ENCODE measurements around the gene RAB32.
A peak's percentile ranks its signal among the peaks of the same experiment; 100 is the strongest.

Gene RAB32

GRCh38 chr6:146543211-146543939 is at the start of gene RAB32:
RAB32 (plus strand) TSS chr6:146543833; CDS start chr6:146543872, 39 bp downstream.
- Histone ChIP-seq H3K4me1 (ENCODE audit: control insufficient read depth, insufficient read depth, low read length) (peaks cover 13% of the 10 kb centered on the region), H3K27ac (ENCODE audit: low read depth, low read length) (peak within 1 kb of the TSS; percentile 93), H3K9ac (ENCODE audit: low read length) (peak within 1 kb of the TSS; percentile 89), H3K36me3 (ENCODE audit: control insufficient read depth, insufficient read depth, low read length) (no peaks in the 10 kb centered on the region), H3K4me3 (ENCODE audit: low read length) (peak within 1 kb of the TSS; percentile 90), H3K27me3 (ENCODE audit: control insufficient read depth, insufficient read depth, low read length) (no peaks in the 10 kb centered on the region)

GRCh38 chr6:146498309-146498708 is 45.3 kb upstream of the RAB32 start:
- no peak overlapping the region for H3K27ac ChIP-seq (ENCODE audit: low read depth, low read length)
- H3K4me1 ChIP-seq (ENCODE audit: control insufficient read depth, insufficient read depth, low read length) = no peaks in the 10 kb centered on the region
- no peaks in the 10 kb centered on the region for H3K36me3 ChIP-seq (ENCODE audit: control insufficient read depth, insufficient read depth, low read length)
- H3K4me3 ChIP-seq (ENCODE audit: low read length) = no peak overlapping the region
- no peaks in the 10 kb centered on the region for H3K27me3 ChIP-seq (ENCODE audit: control insufficient read depth, insufficient read depth, low read length)
- no peak overlapping the region for H3K9ac ChIP-seq (ENCODE audit: low read length)

GRCh38 chr6:146503096-146503495 is 40.5 kb upstream of the RAB32 start:
- H3K4me1 ChIP-seq (ENCODE audit: control insufficient read depth, insufficient read depth, low read length) = no peaks in the 10 kb centered on the region

GRCh38 chr6:146515212-146515611 is 28.4 kb upstream of the RAB32 start:
- Histone ChIP-seq H3K4me3 (ENCODE audit: low read length) (no peak overlapping the region), H3K9ac (ENCODE audit: low read length) (no peak overlapping the region)

More at GRCh38 chr6:146503096-146503495, 40.5 kb upstream of the RAB32 start:
- Histone ChIP-seq H3K9ac (ENCODE audit: low read length) (no peak overlapping the region), H3K4me3 (ENCODE audit: low read length) (no peak overlapping the region), H3K36me3 (ENCODE audit: control insufficient read depth, insufficient read depth, low read length) (no peaks in the 10 kb centered on the region), H3K27ac (ENCODE audit: low read depth, low read length) (no peak overlapping the region), H3K27me3 (ENCODE audit: control insufficient read depth, insufficient read depth, low read length) (no peaks in the 10 kb centered on the region)

GRCh38 chr6:146526192-146526591 is 17.4 kb upstream of the RAB32 start:
- H3K36me3 ChIP-seq (ENCODE audit: control insufficient read depth, insufficient read depth, low read length) = no peaks in the 10 kb centered on the region
- H3K9ac ChIP-seq (ENCODE audit: low read length) = no peak overlapping the region
- H3K27ac ChIP-seq (ENCODE audit: low read depth, low read length) = no peak overlapping the region
- no peaks in the 10 kb centered on the region for H3K4me1 ChIP-seq (ENCODE audit: control insufficient read depth, insufficient read depth, low read length)
- H3K4me3 ChIP-seq (ENCODE audit: low read length) = no peak overlapping the region
- no peaks in the 10 kb centered on the region for H3K27me3 ChIP-seq (ENCODE audit: control insufficient read depth, insufficient read depth, low read length)

More at GRCh38 chr6:146515212-146515611, 28.4 kb upstream of the RAB32 start:
- H3K27ac ChIP-seq (ENCODE audit: low read depth, low read length) = no peak overlapping the region
- H3K4me1 ChIP-seq (ENCODE audit: control insufficient read depth, insufficient read depth, low read length) = no peaks in the 10 kb centered on the region
- H3K27me3 ChIP-seq (ENCODE audit: control insufficient read depth, insufficient read depth, low read length) = no peaks in the 10 kb centered on the region
- no peaks in the 10 kb centered on the region for H3K36me3 ChIP-seq (ENCODE audit: control insufficient read depth, insufficient read depth, low read length)

GRCh38 chr6:146532702-146533101 is 10.9 kb upstream of the RAB32 start:
- no peak overlapping the region for H3K27ac ChIP-seq (ENCODE audit: low read depth, low read length)
- no peak overlapping the region for H3K4me3 ChIP-seq (ENCODE audit: low read length)
- H3K9ac ChIP-seq (ENCODE audit: low read length) = no peak overlapping the region
- H3K36me3 ChIP-seq (ENCODE audit: control insufficient read depth, insufficient read depth, low read length) = no peaks in the 10 kb centered on the region
- H3K27me3 ChIP-seq (ENCODE audit: control insufficient read depth, insufficient read depth, low read length) = no peaks in the 10 kb centered on the region
- H3K4me1 ChIP-seq (ENCODE audit: control insufficient read depth, insufficient read depth, low read length) = no peaks in the 10 kb centered on the region

GRCh38 chr6:146542881-146543210 is 787 bp upstream of the RAB32 start:
- no peaks in the 10 kb centered on the region for H3K27me3 ChIP-seq (ENCODE audit: control insufficient read depth, insufficient read depth, low read length)
- peak overlapping the region; percentile 71 for H3K4me3 ChIP-seq (ENCODE audit: low read length)
- peaks cover 13% of the 10 kb centered on the region for H3K4me1 ChIP-seq (ENCODE audit: control insufficient read depth, insufficient read depth, low read length)
- H3K36me3 ChIP-seq (ENCODE audit: control insufficient read depth, insufficient read depth, low read length) = no peaks in the 10 kb centered on the region
- peak overlapping the region; percentile 51 for H3K9ac ChIP-seq (ENCODE audit: low read length)
- peak overlapping the region; percentile 93 for H3K27ac ChIP-seq (ENCODE audit: low read depth, low read length)

GRCh38 chr6:146543940-146544615 is 445 bp downstream of the RAB32 start:
- peaks cover 13% of the 10 kb centered on the region for H3K4me1 ChIP-seq (ENCODE audit: control insufficient read depth, insufficient read depth, low read length)
- H3K9ac ChIP-seq (ENCODE audit: low read length) = peak overlapping the region; percentile 89
- H3K36me3 ChIP-seq (ENCODE audit: control insufficient read depth, insufficient read depth, low read length) = no peaks in the 10 kb centered on the region
- H3K4me3 ChIP-seq (ENCODE audit: low read length) = peak overlapping the region; percentile 90
- H3K27ac ChIP-seq (ENCODE audit: low read depth, low read length) = peak overlapping the region; percentile 93
- no peaks in the 10 kb centered on the region for H3K27me3 ChIP-seq (ENCODE audit: control insufficient read depth, insufficient read depth, low read length)

- H3K4me1 ChIP-seq (ENCODE audit: control insufficient read depth, insufficient read depth, low read length) = peaks cover 13% of the 10 kb centered on the region
- peak overlapping the region; percentile 90 for H3K4me3 ChIP-seq (ENCODE audit: low read length)
- no peak overlapping the region for H3K9ac ChIP-seq (ENCODE audit: low read length)
- no peaks in the 10 kb centered on the region for H3K27me3 ChIP-seq (ENCODE audit: control insufficient read depth, insufficient read depth, low read length)
- H3K27ac ChIP-seq (ENCODE audit: low read depth, low read length) = peak overlapping the region; percentile 93
- H3K36me3 ChIP-seq (ENCODE audit: control insufficient read depth, insufficient read depth, low read length) = no peaks in the 10 kb centered on the region
These were observed 1.1 kb downstream of the RAB32 start for GRCh38 chr6:146544616-146545182.

GRCh38 chr6:146545581-146545980 is 1.9 kb downstream of the RAB32 start:
- peaks cover 13% of the 10 kb centered on the region for H3K4me1 ChIP-seq (ENCODE audit: control insufficient read depth, insufficient read depth, low read length)
- H3K4me3 ChIP-seq (ENCODE audit: low read length) = peak overlapping the region; percentile 90
- no peaks in the 10 kb centered on the region for H3K27me3 ChIP-seq (ENCODE audit: control insufficient read depth, insufficient read depth, low read length)
- peak overlapping the region; percentile 7 for H3K9ac ChIP-seq (ENCODE audit: low read length)
- H3K36me3 ChIP-seq (ENCODE audit: control insufficient read depth, insufficient read depth, low read length) = no peaks in the 10 kb centered on the region
- peak overlapping the region; percentile 93 for H3K27ac ChIP-seq (ENCODE audit: low read depth, low read length)

- H3K4me3 ChIP-seq (ENCODE audit: low read length) = no peak overlapping the region
- no peaks in the 10 kb centered on the region for H3K27me3 ChIP-seq (ENCODE audit: control insufficient read depth, insufficient read depth, low read length)
- peaks cover 13% of the 10 kb centered on the region for H3K4me1 ChIP-seq (ENCODE audit: control insufficient read depth, insufficient read depth, low read length)
- peak overlapping the region; percentile 45 for H3K27ac ChIP-seq (ENCODE audit: low read depth, low read length)
- no peaks in the 10 kb centered on the region for H3K36me3 ChIP-seq (ENCODE audit: control insufficient read depth, insufficient read depth, low read length)
- no peak overlapping the region for H3K9ac ChIP-seq (ENCODE audit: low read length)
These were observed 2.9 kb downstream of the RAB32 start for GRCh38 chr6:146546443-146547043.

GRCh38 chr6:146547889-146548288 is 4.3 kb downstream of the RAB32 start:
- Histone ChIP-seq H3K27me3 (ENCODE audit: control insufficient read depth, insufficient read depth, low read length) (no peaks in the 10 kb centered on the region), H3K4me3 (ENCODE audit: low read length) (no peak overlapping the region), H3K9ac (ENCODE audit: low read length) (no peak overlapping the region), H3K36me3 (ENCODE audit: control insufficient read depth, insufficient read depth, low read length) (no peaks in the 10 kb centered on the region), H3K27ac (ENCODE audit: low read depth, low read length) (no peak overlapping the region), H3K4me1 (ENCODE audit: control insufficient read depth, insufficient read depth, low read length) (peaks cover 13% of the 10 kb centered on the region)
